Fibroblast of mammary gland (primary cell): ENCODE results near the gene NIPBL.

ENCODE experiments used
- DNase-seq: peaks from one replicate; pipeline ENCODE4 v3.0.0-alpha.2; 2010; ENCODE audit warnings: low read depth
- H3K4me3 ChIP-seq: 2 replicates; pipeline ENCODE4 v1.5.1; 2011; ENCODE audit warnings: low read depth, mild to moderate bottlenecking, low read length, moderate library complexity; ENCODE audit not compliant: control insufficient read depth
- TF ChIP-seq, protein P1 (sequence below): conservative IDR thresholded peaks from 2 replicates; pipeline ENCODE4 v1.5.1; 2011; ENCODE audit warnings: low read depth, low read length, inconsistent platforms; ENCODE audit not compliant: control insufficient read depth, insufficient read depth

The NIPBL gene

DNA sequence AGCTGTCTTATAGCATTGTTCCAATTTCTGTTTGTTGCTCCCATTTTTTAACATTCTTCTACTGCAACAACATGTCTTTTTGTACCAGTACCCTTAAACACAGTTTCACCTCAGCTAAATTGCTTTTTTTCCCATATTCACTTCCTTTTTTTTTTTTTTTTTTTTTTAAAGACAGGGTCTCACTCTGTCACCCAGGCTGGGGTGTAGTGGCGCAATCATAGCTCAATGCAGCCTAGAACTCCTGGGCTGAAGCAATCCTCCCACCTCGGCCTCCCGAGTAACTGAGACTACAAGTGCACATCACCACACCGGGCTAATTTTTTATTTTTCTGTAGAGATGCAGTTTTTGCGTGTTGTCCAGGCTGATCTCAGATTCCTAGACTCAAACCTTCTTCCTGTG, 161.3 kb downstream of the NIPBL start:
- no peak for DNase-seq
- no peak overlapping the region for H3K4me3 ChIP-seq
- TF ChIP-seq, protein P1, sequence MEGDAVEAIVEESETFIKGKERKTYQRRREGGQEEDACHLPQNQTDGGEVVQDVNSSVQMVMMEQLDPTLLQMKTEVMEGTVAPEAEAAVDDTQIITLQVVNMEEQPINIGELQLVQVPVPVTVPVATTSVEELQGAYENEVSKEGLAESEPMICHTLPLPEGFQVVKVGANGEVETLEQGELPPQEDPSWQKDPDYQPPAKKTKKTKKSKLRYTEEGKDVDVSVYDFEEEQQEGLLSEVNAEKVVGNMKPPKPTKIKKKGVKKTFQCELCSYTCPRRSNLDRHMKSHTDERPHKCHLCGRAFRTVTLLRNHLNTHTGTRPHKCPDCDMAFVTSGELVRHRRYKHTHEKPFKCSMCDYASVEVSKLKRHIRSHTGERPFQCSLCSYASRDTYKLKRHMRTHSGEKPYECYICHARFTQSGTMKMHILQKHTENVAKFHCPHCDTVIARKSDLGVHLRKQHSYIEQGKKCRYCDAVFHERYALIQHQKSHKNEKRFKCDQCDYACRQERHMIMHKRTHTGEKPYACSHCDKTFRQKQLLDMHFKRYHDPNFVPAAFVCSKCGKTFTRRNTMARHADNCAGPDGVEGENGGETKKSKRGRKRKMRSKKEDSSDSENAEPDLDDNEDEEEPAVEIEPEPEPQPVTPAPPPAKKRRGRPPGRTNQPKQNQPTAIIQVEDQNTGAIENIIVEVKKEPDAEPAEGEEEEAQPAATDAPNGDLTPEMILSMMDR: no peak

DNA sequence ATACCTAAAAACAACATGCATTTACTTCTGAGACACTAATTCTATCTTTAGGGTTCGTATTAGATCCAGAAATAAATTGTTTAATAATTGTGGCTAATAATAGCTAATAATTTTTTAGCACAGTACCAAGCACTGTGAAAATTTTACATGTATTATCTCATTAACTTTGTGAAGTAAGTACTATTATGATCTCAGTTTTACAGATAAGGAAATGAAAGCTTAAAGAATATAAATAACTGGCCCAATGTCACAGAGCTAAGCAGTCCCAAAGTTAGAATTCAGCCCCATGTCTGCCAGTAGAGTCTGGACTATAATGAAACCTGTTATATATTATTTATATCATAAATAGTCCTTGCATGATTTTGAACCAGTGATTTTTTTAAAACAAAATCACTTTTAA, 163.3 kb downstream of the NIPBL start:
- DNase-seq: no peak
- TF ChIP-seq, protein P1: no peak

DNA sequence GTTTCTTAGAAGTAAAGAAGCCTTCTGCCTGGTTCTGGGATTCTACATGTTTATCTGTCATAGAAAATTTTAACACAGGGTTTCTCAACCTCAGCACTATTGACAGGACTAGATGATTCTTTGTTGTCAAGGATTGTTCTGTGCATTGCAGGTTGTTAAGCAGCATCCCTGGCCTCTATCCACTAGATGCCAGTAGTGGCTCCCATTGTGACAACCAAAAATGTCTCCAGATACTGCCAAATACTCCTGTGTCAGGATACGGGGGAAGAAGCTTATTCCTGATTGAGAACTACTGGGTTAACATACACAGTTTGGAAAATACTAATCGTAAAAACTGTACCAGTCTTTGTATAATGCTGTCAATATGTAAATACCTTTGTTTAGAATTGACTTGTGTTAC, 167.1 kb downstream of the NIPBL start:
- DNase-seq: no peak
- TF ChIP-seq, protein P1: no peak
- H3K4me3 ChIP-seq: no peak overlapping the region

More for the DNA sequence above, 163.3 kb downstream of the NIPBL start:
- no peak overlapping the region for H3K4me3 ChIP-seq

DNA sequence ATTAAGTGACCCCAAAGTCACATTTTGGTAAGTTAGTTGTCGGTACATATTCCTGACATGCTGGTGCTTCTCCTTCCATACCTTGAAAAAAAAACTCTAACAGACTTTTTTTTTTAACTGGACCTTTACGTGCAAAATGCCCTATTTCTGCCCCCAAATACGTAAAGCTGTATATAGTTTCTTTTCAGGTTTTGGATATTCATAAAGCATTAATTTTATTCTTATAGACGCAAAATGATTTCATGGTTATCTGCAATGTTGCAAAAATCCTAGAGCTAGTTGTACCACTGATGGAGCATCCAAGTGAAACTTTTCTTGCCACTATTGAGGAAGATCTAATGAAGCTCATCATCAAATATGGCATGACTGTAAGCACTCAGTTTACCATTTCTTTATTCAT, 167.6 kb downstream of the NIPBL start:
- TF ChIP-seq, protein P1: no peak
- DNase-seq: no peak
- no peak overlapping the region for H3K4me3 ChIP-seq

DNA sequence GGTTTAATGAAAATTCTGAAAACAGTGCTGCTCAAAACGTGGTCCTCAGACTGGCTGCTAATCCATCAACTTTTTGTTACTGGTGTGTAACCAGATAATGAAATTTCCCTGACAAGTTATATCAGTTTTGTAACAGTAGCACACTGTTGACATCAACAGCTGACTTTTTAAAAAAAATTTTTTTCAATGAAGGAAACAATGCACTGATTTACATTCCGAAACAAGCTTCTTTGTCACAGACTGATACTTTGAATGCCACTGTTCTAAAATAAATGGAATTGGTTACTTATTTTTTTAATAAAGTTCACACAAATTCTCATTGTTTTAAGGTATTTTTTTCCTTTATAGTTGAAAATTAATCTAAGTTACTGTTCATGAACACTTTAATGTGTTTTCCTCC, 169.1 kb downstream of the NIPBL start:
- no peak for DNase-seq
- TF ChIP-seq, protein P1: no peak

DNA sequence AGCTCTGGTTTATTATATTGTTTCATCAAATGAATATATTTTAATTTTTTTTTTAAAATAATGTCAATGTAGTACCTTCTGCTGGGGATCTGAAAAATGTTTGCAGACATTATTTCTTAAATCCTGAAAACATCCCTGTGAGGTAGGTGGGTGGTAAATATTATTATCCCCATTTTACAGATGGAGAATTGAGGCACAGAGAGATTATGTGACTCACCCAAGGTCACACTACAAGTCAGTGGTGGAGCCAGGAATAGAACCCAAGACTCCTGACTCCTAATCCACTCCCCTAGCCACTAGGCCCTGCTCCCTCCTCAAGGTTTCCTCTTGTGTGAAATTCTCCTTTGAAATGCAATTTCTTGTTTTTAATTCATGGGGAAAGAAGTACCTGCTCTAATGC, 171.4 kb downstream of the NIPBL start:
- TF ChIP-seq, protein P1: no peak
- H3K4me3 ChIP-seq: no peak overlapping the region
- DNase-seq: no peak

More for the DNA sequence above, 169.1 kb downstream of the NIPBL start:
- no peak overlapping the region for H3K4me3 ChIP-seq

DNA sequence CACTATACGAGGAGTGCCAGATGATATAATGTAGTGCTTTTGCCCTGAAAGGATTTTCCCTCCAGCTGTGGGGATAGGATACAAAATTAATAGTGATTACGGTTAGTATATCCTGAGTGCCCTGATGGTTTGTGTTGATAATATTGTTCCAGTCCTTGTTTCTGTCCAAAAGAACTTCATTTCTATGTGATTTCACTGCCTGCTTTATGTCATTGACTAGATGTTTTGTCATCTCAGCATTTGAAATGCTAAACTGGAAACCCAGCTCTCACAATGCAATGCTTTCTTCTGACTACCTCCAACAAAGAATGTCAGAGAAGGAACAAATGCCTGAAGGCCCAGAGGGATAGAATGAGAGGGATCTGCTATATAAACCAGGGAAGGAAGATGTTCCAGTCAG, 177.8 kb downstream of the NIPBL start:
- no peak overlapping the region for H3K4me3 ChIP-seq
- TF ChIP-seq, protein P1: no peak
- DNase-seq: no peak
